Measurements from ENCODE around the gene CTSZ. TPM values are rescaled to one million over a fixed set of nuclear protein-coding genes. Genes with fewer than 3 reads are reported as not detected.

CTSZ gene
- total RNA-seq, 4 donors from 2014 or later, result 152 to 256 (median 212) TPM

- Histone ChIP-seq H3K27me3 (no peaks in the 10 kb centered on the region), H3K4me1 (peaks cover 40 to 48% of the 10 kb centered on the region in 2 donors), H3K4me3 (replicated peaks in 1 of 3) (no peak overlapping the region), H3K36me3 (peaks cover 73 to 77% of the 10 kb centered on the region in 2 donors), H3K9me3 (no peaks in the 10 kb centered on the region), H3K27ac (peak overlapping the region; percentile 45 to 87 (median 46))
- intact Hi-C loops (cut with DNase I), result no loop called here
- 94% methylated on average over 13 to 14 of the region's 14 CpGs for WGBS, 2 donors
- no peak for DNase-seq
- TF ChIP-seq CTCF (IDR thresholded peaks at IDR 0.05) (no peak), POLR2A (IDR thresholded peaks at IDR 0.05) (no peak)
Measured at GRCh38 chr20:58990651-58991445, 16.2 kb downstream of the CTSZ start.

- no peak for DNase-seq
- Histone ChIP-seq H3K27ac (peak overlapping the region in 1 of 3 donors; percentile 87), H3K36me3 (peaks cover 57 to 62% of the 10 kb centered on the region in 2 donors), H3K27me3 (no peaks in the 10 kb centered on the region), H3K4me3 (replicated peaks in 1 of 3) (no peak overlapping the region), H3K9me3 (no peaks in the 10 kb centered on the region), H3K4me1 (peaks cover 52 to 62% of the 10 kb centered on the region in 2 donors)
- TF ChIP-seq CTCF (IDR thresholded peaks at IDR 0.05), result no peak
- no peak for TF ChIP-seq POLR2A (IDR thresholded peaks at IDR 0.05)
- intact Hi-C loops (cut with DNase I), result loop anchor here (10.0 kb wide), 1 partner anchor 46 kb away; the partner anchor contains the start of gene ATP5F1E
- WGBS, 2 donors, result 93 to 94% methylated on average over 10 of the region's 10 CpGs
Measured at GRCh38 chr20:58989196-58989595, 17.9 kb downstream of the CTSZ start.

- TF ChIP-seq CTCF (IDR thresholded peaks at IDR 0.05) (no peak), POLR2A (IDR thresholded peaks at IDR 0.05) (no peak)
- Histone ChIP-seq H3K4me1 (peaks cover 59 to 65% of the 10 kb centered on the region in 2 donors), H3K27ac (peak overlapping the region; percentile 43 to 87 (median 71)), H3K36me3 (peaks cover 51 to 55% of the 10 kb centered on the region in 2 donors), H3K9me3 (no peaks in the 10 kb centered on the region), H3K27me3 (no peaks in the 10 kb centered on the region), H3K4me3 (replicated peaks in 1 of 3) (no peak overlapping the region)
- 86 to 89% methylated on average over 6 of the region's 6 CpGs for WGBS, 2 donors
- intact Hi-C loops (cut with DNase I), result loop anchor here (10.0 kb wide), 1 partner anchor 46 kb away; the partner anchor contains the start of gene ATP5F1E
- no peak for DNase-seq
Measured at GRCh38 chr20:58988565-58988882, 18.5 kb downstream of the CTSZ start.

GRCh38 chr20:58987790-58988564 is 19.1 kb downstream of the CTSZ start:
- Histone ChIP-seq H3K9me3 (no peaks in the 10 kb centered on the region), H3K4me1 (peaks cover 58 to 64% of the 10 kb centered on the region in 2 donors), H3K4me3 (replicated peaks in 1 of 3) (no peak overlapping the region), H3K27me3 (no peaks in the 10 kb centered on the region), H3K36me3 (peaks cover 46 to 49% of the 10 kb centered on the region in 2 donors), H3K27ac (peak overlapping the region; percentile 43 to 87 (median 71))
- DNase-seq, result peak; percentile 43 to 58
- 65 to 73% methylated on average over 8 to 9 of the region's 9 CpGs for WGBS, 2 donors
- intact Hi-C loops (cut with DNase I), result loop anchor here (10.0 kb wide), 1 partner anchor 47 kb away; the partner anchor contains the start of gene ATP5F1E
- TF ChIP-seq CTCF (IDR thresholded peaks at IDR 0.05) (no peak), POLR2A (IDR thresholded peaks at IDR 0.05) (no peak)
